Right lobe of liver (tissue), 6 donors: Measurements from ENCODE around the gene EPHA8. TPM values are rescaled to one million over a fixed set of nuclear protein-coding genes. Genes with fewer than 3 reads are reported as not detected.

Source experiments
- ATAC-seq, 4 donors: fragments of 200-7000 bp; cut with Tn5 transposase; one replicate each; pipeline ENCODE4 v1.9.1; 2020; ENCODE audit warnings: mild to moderate bottlenecking in 4 of 4, moderate library complexity in 4 of 4
- DNase-seq, 3 donors: peaks; one replicate each; pipeline ENCODE4 v3.0.0-alpha.2; 2020
- H3K27ac ChIP-seq, 3 donors: fragments of 200-600 bp; one replicate each; pipeline ENCODE4 v1.8.0; 2022
- H3K27me3 ChIP-seq, 2 donors: fragments of 200-600 bp; one replicate each; pipeline ENCODE4 v1.8.0; 2022
- H3K36me3 ChIP-seq, 4 donors: fragments of 200-600 bp; sonication (generic) in 1 of 4; one replicate each; pipeline versions ENCODE4 v1.5.1 to v1.8.0; 2017 to 2022; ENCODE audit warnings: control low read depth in 1 of 4
- H3K4me1 ChIP-seq, 4 donors: fragments of 200-600 bp; sonication (generic) in 1 of 4; one replicate each; pipeline versions ENCODE4 v1.5.1 to v1.8.0; 2017 to 2022; ENCODE audit warnings: control low read depth in 1 of 4
- H3K4me3 ChIP-seq, 3 donors: fragments of 200-600 bp; one replicate each; pipeline ENCODE4 v1.8.0; 2022
- H3K9me3 ChIP-seq, 4 donors: fragments of 200-600 bp; sonication (generic) in 1 of 4; one replicate each; pipeline versions ENCODE4 v1.5.1 to v1.8.0; 2017 to 2022; ENCODE audit warnings: control low read depth in 1 of 4
- CTCF ChIP-seq, 4 donors: fragments of 200-600 bp in 3 of 4; fragments of 450-650 bp in 1 of 4; IDR thresholded peaks; one replicate each; pipeline versions ENCODE4 v1.5.1 to v1.8.0; 2016 to 2022; ENCODE audit warnings: antibody characterized with exemption in 4 of 4, mild to moderate bottlenecking in 2 of 4
- POLR2A ChIP-seq: fragments of 450-650 bp; IDR thresholded peaks from one replicate; pipeline ENCODE4 v1.6.1; 2017; ENCODE audit warnings: antibody characterized with exemption, mild to moderate bottlenecking
- WGBS: methylation state at CpG from one replicate; pipeline ENCODE4 v1.1.6; 2018; ENCODE audit warnings: low coverage, low lambda C conversion rate; ENCODE audit not compliant: insufficient coverage; ENCODE audit errors: missing lambda C conversion rate; 5-methylcytosine and 5-hydroxymethylcytosine counted together
- intact Hi-C, 2 donors: fragments of 100-400 bp; cut with DNase I; formaldehyde crosslinking; loops; one replicate each; pipeline versions ENCODE4 v1.11.2 to v1.14.1; 2022
- microRNA-seq, 2 donors: library from miRNA; unstranded; fragments of <30 nt; microRNA quantifications; one replicate each; pipeline ENCODE4, GENCODE V29; 2019 to 2020
- small RNA-seq, 2 experiments: library from RNA; depleted of rRNA; stranded (forward); fragments of <200 nt; gene quantifications; one replicate each; pipeline ENCODE3, GENCODE V24; 2016
- total RNA-seq, 6 experiments: library from RNA; depleted of rRNA in 2 of 6; stranded (reverse); fragments of >200 nt in 2 of 6; fragmentation: NEBNext Ultra II Directional in 3 of 6; extraction: Animal tissue kit (Norgen Biotek cat#: 25700) in 3 of 6; gene quantifications; one replicate each; pipeline versions ENCODE4 v1.1.0 to v1.2.4, GENCODE V29; 2016 to 2023
- donor health status: DM: no; HTN: yes; CAD: no.
- donor health status: DM: no; HTN: no; CAD: no.
- donor health status: DM: no; HTN: no; CAD: no.
- donor health status: DM: no; HTN: yes; CAD: no.
- donor health status: DM: no; HTN: yes; CAD: no.

EPHA8 gene
- total RNA-seq, 6 experiments from 2014 or later, result not detected

GRCh38 chr1:22651941-22652856 lies 88.9 kb downstream of the EPHA8 start:
- WGBS, result 54% methylated on average over 12 of the region's 15 CpGs
- Histone ChIP-seq H3K36me3 (no peaks in the 10 kb centered on the region), H3K4me1 (no peaks in the 10 kb centered on the region), H3K27me3 (no peaks in the 10 kb centered on the region), H3K9me3 (no peaks in the 10 kb centered on the region), H3K27ac (no peak overlapping the region), H3K4me3 (no peak overlapping the region)
- ATAC-seq, result peak; percentile 15 to 53 (median 38)
- no peak for DNase-seq
- intact Hi-C loops, result no loop called here
- no peak for TF ChIP-seq CTCF (IDR thresholded peaks at IDR 0.05)
- no peak for TF ChIP-seq POLR2A

GRCh38 chr1:22652881-22653316 lies 89.6 kb downstream of the EPHA8 start, which contains the start of gene C1QB:
Gene C1QB, plus strand, starts transcription at chr1:22653236. Its CDS starts 6,227 bp downstream, at chr1:22659463.
- TF ChIP-seq CTCF (IDR thresholded peaks at IDR 0.05), result no peak
- peak; percentile 60 for TF ChIP-seq POLR2A
- no peaks in the 10 kb centered on the region for H3K36me3 ChIP-seq
- no peaks in the 10 kb centered on the region for H3K27me3 ChIP-seq
- peak in 1 of 3 donors; percentile 50 for DNase-seq
- H3K9me3 ChIP-seq, result no peaks in the 10 kb centered on the region
- ATAC-seq, result peak; percentile 62 to 74 (median 67)
- H3K4me3 ChIP-seq, result peak within 1 kb of the TSS; percentile 4 to 32 (median 12)
- no peak within 1 kb of the TSS for H3K27ac ChIP-seq
- intact Hi-C loops, result no loop called here
- H3K4me1 ChIP-seq, result no peaks in the 10 kb centered on the region
- 80% methylated on average over 1 of the region's 13 CpGs for WGBS

Small RNA genes lying within 50 kb of the gene (microRNA-seq; reads per million reads assigned to microRNA genes)
- 0 reads per million in 2 donors for gene MIR6127

Small RNA genes lying within 50 kb of the gene (small RNA-seq; reads per million reads assigned to genes)
- gene MIR6127, result 0 reads per million in 2 experiments

Other genes starting within 250 kb of the EPHA8 start
- 1 to 10 TPM; 6.2 to 7.6 (median 7.0) TPM for gene ZBTB40, start 111.6 kb upstream of the EPHA8 start, total RNA-seq
- gene C1QA, start 73.1 kb downstream of the EPHA8 start, total RNA-seq, result 100 to 1,000 TPM in 2 of 6 experiments, 10 to 100 TPM in 4; 66.3 to 227 (median 75.0) TPM
- gene C1QC, start 80.1 kb downstream of the EPHA8 start, total RNA-seq, result 100 to 1,000 TPM in 2 of 6 experiments, 10 to 100 TPM in 4; 63.3 to 305 (median 71.9) TPM
- gene C1QB, start 89.7 kb downstream of the EPHA8 start, total RNA-seq, result 100 to 1,000 TPM in 4 of 6 experiments, 10 to 100 TPM in 2; 69.8 to 330 (median 152) TPM
- gene EPHB2, start 147.3 kb downstream of the EPHA8 start, total RNA-seq, result 1 to 10 TPM in 2 of 6 experiments, under 1 TPM in 4; 0.24 to 1.8 (median 0.62) TPM